Measurements from ENCODE around the gene GPN2. TPM values are rescaled to one million over a fixed set of nuclear protein-coding genes. Genes with fewer than 3 reads are reported as not detected.

Gene GPN2
- polyA plus RNA-seq, 1 donor (not counting 4 experiments of a cell fraction or from before 2014, with no cell fraction given), result 31.9 TPM

- dilution Hi-C loops (cut with MboI; ENCODE audit: extremely low pct_ligation_motif_present, low sequenced_read_pairs), result no loop called here
- peak within 1 kb of the TSS; percentile 61 for H3K27ac ChIP-seq (ENCODE audit: control insufficient read depth, insufficient read depth, low read length)
- H2AFZ ChIP-seq (ENCODE audit: control insufficient read depth, low read length), result peak within 1 kb of the TSS; percentile 99
- peaks cover 30% of the 10 kb centered on the region for H3K4me1 ChIP-seq (ENCODE audit: control insufficient read depth, extremely low read depth, insufficient read depth, low read length)
- FAIRE-seq (no peak), DNase-seq (ENCODE audit: low read depth, low spot score) (no peak)
- H3K4me3 ChIP-seq (ENCODE audit: control insufficient read depth in 2 of 3, extremely low read depth in 1 of 3, insufficient read depth in 2 of 3, low read depth in 1 of 3, low read length in 3 of 3), result peak within 1 kb of the TSS; percentile 64 to 85 (median 68)
- H3K9me1 ChIP-seq (ENCODE audit: control insufficient read depth, extremely low read depth, insufficient read depth, low read length), result peaks cover 4% of the 10 kb centered on the region
- H3K9ac ChIP-seq (ENCODE audit: control insufficient read depth, extremely low read depth, insufficient read depth, low read length), result peak within 1 kb of the TSS; percentile 81
- H3K4me2 ChIP-seq (ENCODE audit: control insufficient read depth, extremely low read depth, insufficient read depth, low read depth, low read length), result peak within 1 kb of the TSS; percentile 94
- H3K9me3 ChIP-seq (ENCODE audit: control insufficient read depth, low read depth, low read length), result no peaks in the 10 kb centered on the region
- H3K79me2 ChIP-seq (ENCODE audit: control insufficient read depth, insufficient read depth, low read length), result peaks cover 39% of the 10 kb centered on the region
- no peaks in the 10 kb centered on the region for H4K20me1 ChIP-seq (ENCODE audit: control insufficient read depth, extremely low read depth, insufficient read depth, low read length)
- peak in 2 of 3 experiments; percentile 43 to 63 for TF ChIP-seq CTCF (optimal IDR thresholded peaks at IDR 0.05 in 1 of 3, IDR thresholded peaks at IDR 0.05 in 1 of 3, conservative IDR thresholded peaks at IDR 0.05 in 1 of 3; ENCODE audit: extremely low read depth in 1 of 3, insufficient read depth in 2 of 3, low read length in 3 of 3)
- TF ChIP-seq EZH2 (IDR thresholded peaks at IDR 0.05; ENCODE audit: low read length), result no peak
- no peaks in the 10 kb centered on the region for H3K27me3 ChIP-seq (ENCODE audit: control insufficient read depth, extremely low read depth, insufficient read depth, low read length)
- peaks cover 2 to 15% of the 10 kb centered on the region in 2 experiments for H3K36me3 ChIP-seq (ENCODE audit: control insufficient read depth in 2 of 2, extremely low read depth in 1 of 2, insufficient read depth in 2 of 2, low read length in 2 of 2)
Measured at GRCh38 chr1:26826261-26827105, 63.6 kb downstream of the GPN2 start, which contains the start of gene ZDHHC18. TSS of gene ZDHHC18 (plus strand) at chr1:26826688. CDS start at chr1:26826805, 117 bp downstream.

Other genes starting within 250 kb of the GPN2 start
- 5.9 to 20.6 TPM (median 10.2 TPM) in 3 replicates for gene ARID1A, start 194.3 kb downstream of the GPN2 start, polyA plus RNA-seq
- 14.2 to 21.1 TPM (median 15.9 TPM) in 3 replicates for gene PIGV, start 102.3 kb downstream of the GPN2 start, polyA plus RNA-seq
- 18.1 to 32.0 TPM (median 22.6 TPM) in 3 replicates for gene ZDHHC18, start 63.6 kb downstream of the GPN2 start, polyA plus RNA-seq
- gene SFN, start 27.1 kb downstream of the GPN2 start, polyA plus RNA-seq, result 1,394 to 2,602 TPM (median 2,333 TPM) in 3 replicates
- gene GPATCH3, start 10.2 kb upstream of the GPN2 start, polyA plus RNA-seq, result 5.7 to 7.3 TPM (median 7.1 TPM) in 3 replicates
- not detected in 3 replicates for gene NR0B2, start 23.7 kb upstream of the GPN2 start, polyA plus RNA-seq
- gene NUDC, start 31.5 kb upstream of the GPN2 start, polyA plus RNA-seq, result 27.4 to 89.5 TPM (median 57.3 TPM) in 3 replicates
- 13.8 to 21.3 TPM (median 16.1 TPM) in 3 replicates for gene KDF1, start 70.2 kb upstream of the GPN2 start, polyA plus RNA-seq
- 130 to 166 TPM (median 164 TPM) in 3 replicates for gene TRNP1, start 103.4 kb upstream of the GPN2 start, polyA plus RNA-seq
- gene TENT5B, start 122.6 kb upstream of the GPN2 start, polyA plus RNA-seq, result 26.5 to 50.8 TPM (median 36.6 TPM) in 3 replicates

Measured in keratinocyte (primary cell).